Prostate gland (tissue), 2 donors: ENCODE results near the gene GOLGA6B.
"Not testable (repeated sequence)": the region's sequence is repeated elsewhere in the genome, so short reads cannot be mapped to it uniquely, and the experiment has no call there.

Experiments
- CTCF ChIP-seq, 4 experiments: fragments of 200-600 bp in 2 of 4; fragments of 450-650 bp in 2 of 4; sonication (generic) in 2 of 4; IDR thresholded peaks; 1 replicate in 3 of 4; 2 replicates in 1 of 4; pipeline ENCODE4 v1.5.1; 2016 to 2019; ENCODE audit warnings: antibody characterized with exemption in 4 of 4, mild to moderate bottlenecking in 2 of 4, moderate library complexity in 2 of 4
- POLR2A ChIP-seq: fragments of 450-650 bp; IDR thresholded peaks from one replicate; pipeline ENCODE4 v1.6.1; 2016; ENCODE audit warnings: antibody characterized with exemption, mild to moderate bottlenecking
- POLR2AphosphoS5 ChIP-seq: sonication (generic); formaldehyde crosslinking; IDR thresholded peaks from one replicate; pipeline ENCODE4 v1.6.1; 2017; ENCODE audit warnings: antibody characterized with exemption

- not testable (repeated sequence) for TF ChIP-seq CTCF (IDR thresholded peaks at IDR 0.05); POLR2A
- peak; percentile 27 for TF ChIP-seq POLR2AphosphoS5
These were observed 17.8 kb upstream of the GOLGA6B start for GRCh38 chr15:72636519-72637282.
